Left forelimb (tissue), 1 donor: ENCODE measurements around the gene VPS25.
"Not testable (repeated sequence)": the region's sequence is repeated elsewhere in the genome, so short reads cannot be mapped to it uniquely, and the experiment has no call there.

Experiments
- DNase-seq: peaks from one replicate; pipeline ENCODE4 v3.0.0-alpha.2; 2018; ENCODE audit warnings: low spot score

Gene VPS25

GRCh38 chr17:42768006-42768405 lies 5.2 kb upstream of the VPS25 start:
- not testable (repeated sequence) for DNase-seq

- DNase-seq, result not testable (repeated sequence)
These were observed 3.3 kb upstream of the VPS25 start for GRCh38 chr17:42769964-42770363.

DNA sequence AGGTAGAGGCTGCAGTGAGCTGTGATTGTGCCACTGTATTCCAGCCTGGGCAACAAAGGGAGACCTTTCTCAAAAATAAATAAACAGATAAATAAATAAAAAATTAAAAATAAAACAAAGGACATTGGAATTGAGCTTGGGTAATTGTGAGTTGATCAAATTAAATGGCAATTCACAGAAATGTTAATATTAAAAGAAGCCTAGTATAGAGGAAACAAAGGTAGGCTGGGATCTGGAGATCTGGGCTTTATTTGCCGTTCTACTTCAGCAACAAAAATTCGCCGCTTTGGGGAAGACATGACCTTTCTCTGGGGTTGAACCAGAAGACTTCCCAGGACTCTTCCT lies 332 bp upstream of the VPS25 start:
- no peak for DNase-seq

DNA sequence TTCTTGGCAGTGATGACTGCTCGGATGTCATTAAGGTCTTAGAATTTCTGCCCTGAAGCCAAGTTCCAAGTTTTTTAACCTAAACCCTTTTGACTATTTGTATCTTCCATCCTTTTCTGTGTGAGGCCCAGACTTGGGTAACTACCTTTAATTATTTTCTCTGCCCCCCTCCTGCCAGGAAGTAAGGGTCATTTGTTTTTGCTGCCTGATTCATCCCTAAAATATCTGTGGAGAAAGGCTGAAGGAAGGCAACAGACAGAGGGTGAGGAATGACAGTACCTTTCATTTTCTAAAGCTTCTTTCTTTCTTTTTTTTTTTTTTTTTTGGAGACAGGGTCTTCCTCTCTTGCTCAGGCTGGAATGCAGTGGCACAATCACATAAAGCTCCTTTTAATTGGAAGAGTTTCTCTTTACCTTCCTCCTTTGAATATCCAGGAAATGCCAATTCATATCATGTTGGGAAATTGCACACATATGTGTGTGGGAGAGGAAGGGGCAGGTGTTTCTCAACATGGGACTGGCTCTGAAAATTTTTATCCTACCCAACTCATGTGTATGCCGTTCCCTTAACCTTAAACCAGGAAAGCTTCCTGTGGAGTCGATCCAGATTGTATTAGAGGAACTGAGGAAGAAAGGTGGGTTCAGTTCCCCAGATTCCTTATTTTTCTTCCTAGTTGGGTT lies 957 bp downstream of the VPS25 start:
- DNase-seq, result no peak

GRCh38 chr17:42775534-42776098 lies 2.4 kb downstream of the VPS25 start:
- DNase-seq, result no peak

DNA sequence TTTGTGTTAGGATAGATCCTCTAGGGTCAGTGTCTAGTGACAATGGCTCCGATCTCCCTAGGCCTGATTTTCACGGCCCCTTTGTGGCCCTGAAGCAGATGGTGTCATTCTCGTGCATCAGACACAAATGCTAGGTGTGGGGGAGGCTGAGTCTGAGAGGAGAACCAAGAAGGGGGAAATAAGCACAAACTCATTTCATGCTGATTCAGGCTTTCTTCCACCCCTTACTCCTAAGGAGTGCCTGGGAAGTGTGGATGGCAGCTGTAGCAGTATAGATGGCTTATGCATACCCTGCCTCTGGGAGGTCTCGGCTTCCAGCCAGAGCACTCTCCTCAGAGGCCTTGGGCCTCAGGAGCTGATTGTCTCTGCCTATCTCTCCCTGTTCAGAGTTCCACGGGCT lies 5.3 kb downstream of the VPS25 start:
- DNase-seq, result no peak

DNA sequence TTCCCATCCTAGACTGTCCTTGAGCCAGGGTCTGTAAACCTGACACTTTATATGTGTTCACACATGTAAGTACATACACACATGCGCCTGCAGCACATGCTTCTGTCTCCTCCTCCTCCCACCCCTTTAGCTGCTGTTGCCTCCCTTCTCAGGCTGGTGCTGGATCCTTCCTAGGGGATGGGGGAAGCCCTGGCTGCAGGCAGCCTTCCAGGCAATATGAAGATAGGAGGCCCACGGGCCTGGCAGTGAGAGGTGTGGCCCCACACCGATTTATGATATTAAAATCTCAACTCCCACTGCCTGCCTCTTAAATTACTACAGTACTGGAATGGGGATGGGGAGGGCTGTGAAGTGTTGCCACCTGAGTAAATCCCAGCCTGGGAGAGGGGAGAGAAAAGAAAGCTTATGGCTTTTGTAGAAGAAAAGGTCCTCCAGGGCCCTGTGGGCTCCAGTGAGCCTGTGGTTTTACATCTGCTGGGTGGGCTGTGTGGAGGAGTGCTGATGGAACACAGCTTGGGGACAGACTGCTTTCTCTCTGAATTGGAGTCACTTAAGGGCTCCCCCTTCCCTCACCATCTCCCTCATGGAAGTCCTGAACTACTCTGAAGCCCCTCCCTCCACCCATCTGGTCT lies 6.2 kb downstream of the VPS25 start:
- DNase-seq, result no peak

DNA sequence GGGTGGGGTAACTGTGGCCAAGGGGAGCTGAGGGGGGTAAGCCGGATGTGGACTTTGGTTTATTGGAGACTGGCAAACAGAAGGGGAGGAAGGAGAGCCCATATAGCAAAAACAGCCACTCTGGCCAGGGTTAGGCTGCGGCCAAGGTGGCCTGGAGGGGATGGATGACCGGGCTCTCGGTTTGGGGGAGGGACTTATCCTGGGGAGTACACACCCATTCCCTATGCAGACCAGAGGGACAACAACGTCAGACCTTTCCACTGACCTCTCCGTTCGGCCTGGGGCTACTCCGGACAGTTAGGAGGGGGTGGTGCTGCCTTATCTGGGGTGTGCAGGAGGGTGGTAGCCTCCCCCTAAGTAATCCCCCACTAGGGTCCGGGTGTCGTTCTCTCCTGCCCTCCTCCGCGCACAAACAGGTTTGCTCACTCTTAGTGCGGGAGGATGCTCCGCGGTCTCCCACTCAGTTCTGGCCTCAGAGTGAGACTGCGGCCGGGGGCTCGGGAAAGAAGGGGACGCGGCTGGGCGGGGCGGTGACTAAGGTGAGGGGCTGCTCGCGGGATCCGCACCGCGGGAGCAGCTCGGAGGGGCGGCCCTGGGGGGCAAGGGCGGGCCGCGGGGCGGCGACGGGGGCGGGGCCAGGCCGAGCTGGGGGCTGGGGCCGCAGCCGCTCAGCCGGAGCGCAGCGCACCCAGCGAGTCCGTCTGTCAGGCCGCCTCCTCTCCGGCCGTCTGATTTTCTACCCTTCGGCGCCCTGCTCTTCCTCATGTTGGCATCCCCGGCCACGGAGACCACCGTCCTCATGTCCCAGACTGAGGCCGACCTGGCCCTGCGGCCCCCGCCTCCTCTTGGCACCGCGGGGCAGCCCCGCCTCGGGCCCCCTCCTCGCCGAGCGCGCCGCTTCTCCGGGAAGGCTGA lies 6.9 kb downstream of the VPS25 start, which contains the start of gene WNK4:
WNK4 (plus strand) TSS at position 675 of the 915 bp plus-strand sequence; CDS start at position 764, 89 bp downstream.
- DNase-seq, result no peak

- no peak for DNase-seq
These were observed 7.8 kb downstream of the VPS25 start for GRCh38 chr17:42780851-42781638.

DNA sequence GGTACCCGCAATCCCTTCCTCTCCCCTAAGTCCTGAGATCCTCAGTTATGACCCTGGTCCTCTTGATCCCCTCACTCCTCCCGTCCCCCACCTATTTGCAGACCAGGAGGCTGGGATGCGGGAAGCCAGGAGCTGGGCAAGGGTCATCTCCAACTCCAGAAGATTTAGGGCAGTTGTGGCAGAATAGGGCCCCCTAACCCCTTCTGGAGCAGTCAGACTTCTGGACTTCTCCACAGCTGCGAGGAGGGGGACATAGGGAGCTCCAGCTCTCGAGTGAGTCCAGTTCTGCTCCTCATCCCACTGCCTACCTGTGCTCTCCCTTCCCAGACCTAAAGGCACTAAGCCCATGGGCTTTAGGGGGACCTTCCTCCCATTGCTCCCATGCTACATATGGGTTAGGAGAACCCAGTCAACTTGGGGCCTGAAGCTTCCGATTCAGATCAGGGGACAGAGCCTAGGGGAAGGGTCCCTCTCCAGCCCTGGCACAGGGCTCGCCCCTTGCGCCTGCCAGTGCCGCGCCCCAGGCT lies 8.5 kb downstream of the VPS25 start:
- no peak for DNase-seq

- DNase-seq, result no peak
These were observed 9.2 kb downstream of the VPS25 start for GRCh38 chr17:42782166-42783061.

- DNase-seq, result no peak
These were observed 10.0 kb downstream of the VPS25 start for GRCh38 chr17:42783062-42783790.

- no peak for DNase-seq
These were observed 10.5 kb downstream of the VPS25 start for GRCh38 chr17:42783791-42784138.

- no peak for DNase-seq
These were observed 11.2 kb downstream of the VPS25 start for GRCh38 chr17:42784409-42784808.

GRCh38 chr17:42784811-42785592 lies 11.8 kb downstream of the VPS25 start:
- DNase-seq, result no peak

DNA sequence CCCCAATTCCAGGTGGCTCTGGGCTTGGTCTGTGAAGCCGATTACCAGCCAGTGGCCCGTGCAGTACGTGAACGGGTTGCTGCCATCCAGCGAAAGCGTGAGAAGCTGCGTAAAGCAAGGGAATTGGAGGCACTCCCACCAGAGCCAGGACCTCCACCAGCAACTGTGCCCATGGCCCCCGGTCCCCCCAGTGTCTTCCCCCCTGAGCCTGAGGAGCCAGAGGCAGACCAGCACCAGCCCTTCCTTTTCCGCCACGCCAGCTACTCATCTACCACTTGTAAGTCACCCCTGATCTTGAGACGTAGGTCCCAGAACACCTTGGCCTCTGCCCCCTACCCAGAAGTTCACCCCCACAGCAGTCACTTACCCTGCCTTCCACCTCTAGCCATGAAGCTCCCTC lies 14.0 kb downstream of the VPS25 start:
- DNase-seq, result no peak

GRCh38 chr17:42791948-42792347 lies 18.7 kb downstream of the VPS25 start:
- DNase-seq, result no peak

DNA sequence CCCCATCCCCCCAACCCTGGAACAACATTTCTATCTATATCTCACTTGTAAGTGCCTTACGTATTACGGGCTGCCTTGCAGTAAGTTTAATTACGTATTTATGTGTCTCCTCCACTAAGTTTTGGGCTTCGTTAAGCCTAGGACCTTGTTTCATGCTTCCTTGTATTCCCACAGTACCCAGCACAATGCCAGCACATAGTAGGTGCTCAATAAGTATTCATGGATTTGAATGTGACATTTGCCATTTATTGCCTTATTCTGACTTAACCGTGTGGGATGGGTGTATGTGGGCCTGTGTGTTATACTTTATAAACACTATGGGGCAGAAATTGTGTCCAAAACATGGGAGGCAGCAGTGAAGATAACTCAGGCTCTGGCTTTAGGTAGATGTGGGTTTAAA lies 19.3 kb downstream of the VPS25 start:
- no peak for DNase-seq

- no peak for DNase-seq
These were observed 21.8 kb downstream of the VPS25 start for GRCh38 chr17:42795061-42795460.
